GM19043 (cell line): ENCODE measurements around the gene SLC9A7.
"Not testable (repeated sequence)": the region's sequence is repeated elsewhere in the genome, so short reads cannot be mapped to it uniquely, and the experiment has no call there.

Source experiments
- ATAC-seq: cut with Tn5 transposase; IDR thresholded peaks from one replicate; pipeline ENCODE4 v1.9.1; 2021; ENCODE audit warnings: low read depth; ENCODE audit not compliant: unreplicated experiment

Gene SLC9A7

DNA sequence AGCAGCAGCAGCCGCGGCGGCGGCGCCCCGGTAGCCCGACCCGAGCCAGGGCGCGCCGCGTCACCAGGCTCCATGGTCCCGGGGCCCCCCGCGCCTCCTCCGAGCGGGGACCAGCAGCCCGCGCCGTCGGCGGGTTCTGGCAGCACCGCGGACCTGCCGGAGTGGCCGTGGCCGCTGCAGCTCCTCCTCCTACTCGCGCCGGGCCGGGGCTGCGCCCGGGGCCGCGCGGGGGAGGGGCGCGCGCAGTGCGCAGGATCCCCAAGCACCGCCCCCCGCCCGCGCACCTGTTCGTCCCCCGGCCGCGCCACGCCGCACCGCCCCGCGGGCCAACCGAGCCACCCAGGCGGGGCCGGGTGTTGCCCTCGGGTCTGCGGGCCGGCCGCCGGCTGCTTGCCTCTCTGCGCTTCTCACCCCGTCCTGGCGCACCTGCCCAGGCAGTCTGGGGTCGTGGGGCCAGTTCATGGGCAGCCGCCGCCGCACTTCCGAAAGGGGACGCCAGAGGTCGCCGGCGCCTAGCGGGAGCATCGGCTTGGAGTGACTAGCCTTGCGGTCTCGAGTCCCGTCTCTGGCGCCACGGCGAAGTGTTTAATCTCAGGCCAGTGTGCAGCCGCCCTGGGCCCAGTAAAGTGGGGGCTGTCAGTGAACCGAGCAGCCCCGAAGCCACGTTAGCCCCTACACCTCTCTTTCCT is at the start of gene SLC9A7:
Gene SLC9A7 (minus strand): TSS at position 163 of the 689 bp plus-strand sequence. CDS start 89 bp downstream, at position 74.
- ATAC-seq, result peak; percentile 59

DNA sequence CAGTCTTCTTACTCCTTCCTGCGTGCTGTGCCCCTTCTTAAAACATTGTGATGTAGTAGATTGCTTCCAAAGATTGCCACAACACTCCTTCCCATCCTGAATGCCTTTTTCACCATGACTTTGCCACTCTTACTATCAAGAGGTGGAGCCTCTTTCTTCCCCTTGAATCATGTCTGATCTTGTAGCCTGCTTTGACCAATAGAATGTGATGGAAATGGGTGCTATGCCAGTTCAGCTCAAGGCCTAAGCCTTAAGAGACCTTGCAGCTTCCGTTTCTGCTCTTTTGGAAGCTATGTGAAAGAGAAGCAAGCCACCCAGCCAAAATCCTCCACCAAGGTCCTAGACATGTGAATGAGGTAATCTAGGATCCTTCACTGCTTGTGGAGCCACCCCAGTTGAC is 46.4 kb upstream of the SLC9A7 start:
- ATAC-seq, result no peak

DNA sequence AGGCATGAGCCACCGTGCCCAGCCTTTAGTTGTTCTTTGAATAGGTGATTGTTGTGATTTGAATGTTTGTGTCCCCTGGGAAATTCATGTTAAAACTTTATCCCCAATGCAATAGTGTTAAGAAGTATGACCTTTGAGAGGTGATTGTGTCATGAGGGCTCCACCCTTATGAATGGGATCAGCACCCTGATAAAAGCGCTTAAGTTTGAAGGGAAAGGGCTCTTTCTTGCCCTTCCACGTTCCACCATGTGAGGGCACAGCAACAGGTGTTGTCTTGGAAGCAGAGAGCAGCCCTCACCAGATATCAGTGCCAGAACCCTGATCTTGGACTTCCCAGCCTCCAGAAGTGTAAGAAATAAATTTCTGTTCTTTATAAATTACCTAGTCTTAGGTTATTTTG is 44.2 kb upstream of the SLC9A7 start:
- no peak for ATAC-seq

DNA sequence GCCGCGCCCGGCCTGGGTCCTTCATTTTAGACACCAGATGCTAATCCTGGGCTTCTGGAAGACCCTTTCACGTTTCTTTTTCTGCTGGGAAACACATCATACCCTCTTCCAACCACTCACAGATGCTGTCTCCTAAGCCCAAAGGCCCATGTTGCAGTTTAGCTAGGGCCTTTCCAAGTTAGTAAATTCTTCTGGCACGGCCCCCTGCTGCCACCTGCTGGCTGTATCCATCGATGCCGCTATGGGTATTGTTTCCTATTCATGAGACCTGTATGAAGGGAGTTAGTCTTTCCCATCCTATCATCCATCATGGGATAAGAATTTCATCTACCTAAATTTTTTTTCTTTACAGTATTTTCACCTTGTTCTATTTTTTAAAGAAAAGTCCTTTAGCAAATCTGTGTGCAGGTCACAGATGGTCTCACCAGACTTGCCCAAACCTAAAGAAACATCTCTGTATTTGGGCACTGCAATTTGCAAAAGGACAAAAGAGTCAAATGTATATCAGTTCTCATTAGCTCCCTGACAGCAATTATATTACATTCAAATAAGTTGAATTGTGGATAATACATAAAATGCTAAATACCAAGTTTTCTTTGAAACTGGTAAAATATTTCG is 37.8 kb upstream of the SLC9A7 start:
- no peak for ATAC-seq

DNA sequence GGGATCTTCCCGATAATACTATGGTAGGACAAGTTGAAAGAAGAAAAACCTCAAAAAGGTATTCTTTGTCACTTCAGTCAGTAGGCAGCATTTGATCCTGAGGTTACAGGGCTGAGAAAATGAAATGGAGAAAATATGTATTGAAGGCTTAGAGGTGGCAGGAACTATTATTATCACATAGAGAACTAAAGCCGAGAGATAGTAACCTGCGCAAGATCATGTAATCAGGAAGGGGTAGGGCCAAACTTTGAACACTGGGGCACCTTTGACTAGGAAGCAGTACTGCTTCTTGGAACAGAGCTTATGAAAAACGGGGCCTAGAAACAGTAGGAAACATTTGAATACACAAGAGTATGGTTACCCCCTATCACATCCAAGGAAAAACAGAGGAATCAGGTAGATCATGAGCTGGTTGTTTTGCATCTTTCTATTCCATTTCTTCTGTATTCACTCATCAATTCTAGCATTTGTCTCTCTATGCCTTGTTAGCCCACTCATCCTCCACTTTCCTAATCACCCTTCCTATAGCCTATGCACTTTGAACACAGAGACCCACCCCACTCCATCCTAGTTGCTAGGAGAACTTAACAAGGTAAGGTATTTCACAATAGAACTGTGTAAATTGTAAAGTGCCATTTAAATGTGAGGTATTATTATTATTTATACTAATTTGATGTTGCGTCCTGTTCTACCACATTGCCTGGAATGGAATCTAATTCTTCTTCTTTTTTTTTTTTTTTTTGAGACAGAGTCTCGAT is 34.6 kb upstream of the SLC9A7 start:
- no peak for ATAC-seq

DNA sequence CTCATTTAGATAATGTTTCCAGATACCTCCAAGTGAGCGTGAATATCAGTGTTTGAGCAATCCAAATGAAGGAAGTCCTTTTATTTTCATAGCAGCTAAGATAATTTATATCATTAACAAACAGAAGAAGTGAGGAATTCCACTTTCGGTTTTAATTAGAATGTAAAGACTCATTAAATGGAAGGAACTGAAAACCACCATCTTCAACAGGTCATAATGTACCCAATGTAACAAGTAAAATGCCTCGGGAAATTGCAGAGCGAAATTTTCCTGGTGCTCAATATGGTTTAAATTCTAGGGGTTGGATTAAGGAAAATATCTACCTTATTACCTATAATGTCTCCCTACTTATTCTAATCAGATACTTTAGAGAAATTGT is 33.9 kb upstream of the SLC9A7 start:
- no peak for ATAC-seq

DNA sequence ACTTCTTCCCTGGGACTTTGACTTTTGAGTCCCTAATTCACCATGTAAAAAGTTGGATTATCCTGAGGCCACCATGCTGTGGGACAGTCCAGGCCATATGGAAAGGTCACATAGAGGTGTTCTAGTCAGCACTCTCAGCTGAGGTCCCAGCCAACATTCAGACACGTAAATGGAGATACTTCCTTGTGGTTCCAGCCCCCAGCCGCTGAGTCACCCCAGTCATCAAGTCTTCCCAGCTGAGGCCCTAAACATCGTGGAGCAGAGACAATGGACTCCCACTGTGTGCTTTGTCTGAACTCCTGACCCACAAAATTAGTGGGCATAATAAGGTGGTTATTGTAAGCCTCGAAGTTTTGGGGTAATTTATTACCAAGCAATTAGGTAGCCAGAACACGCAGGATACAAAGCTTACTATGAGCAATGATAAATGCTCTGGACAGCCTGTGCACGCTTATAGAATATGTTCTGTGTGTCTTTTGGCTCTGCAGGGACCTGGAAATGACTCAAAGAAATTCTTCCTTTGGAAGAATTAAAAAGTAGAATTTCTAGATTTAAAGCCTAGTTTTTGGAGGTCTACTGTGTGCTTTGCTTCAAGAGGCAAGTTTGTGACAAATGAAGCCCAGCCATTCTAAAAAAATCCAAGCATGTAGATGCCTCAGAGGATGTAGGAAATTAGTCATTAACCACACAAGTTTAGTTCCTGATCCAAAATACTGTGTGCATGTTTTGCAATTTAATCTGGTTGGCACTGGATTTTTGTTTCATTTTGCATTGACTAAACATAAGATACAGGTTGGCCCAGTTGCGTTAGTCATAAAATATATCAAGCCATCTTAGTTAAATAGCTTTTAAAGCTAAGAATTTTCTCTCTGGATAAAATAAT is 33.2 kb upstream of the SLC9A7 start:
- peak; percentile 70 for ATAC-seq

DNA sequence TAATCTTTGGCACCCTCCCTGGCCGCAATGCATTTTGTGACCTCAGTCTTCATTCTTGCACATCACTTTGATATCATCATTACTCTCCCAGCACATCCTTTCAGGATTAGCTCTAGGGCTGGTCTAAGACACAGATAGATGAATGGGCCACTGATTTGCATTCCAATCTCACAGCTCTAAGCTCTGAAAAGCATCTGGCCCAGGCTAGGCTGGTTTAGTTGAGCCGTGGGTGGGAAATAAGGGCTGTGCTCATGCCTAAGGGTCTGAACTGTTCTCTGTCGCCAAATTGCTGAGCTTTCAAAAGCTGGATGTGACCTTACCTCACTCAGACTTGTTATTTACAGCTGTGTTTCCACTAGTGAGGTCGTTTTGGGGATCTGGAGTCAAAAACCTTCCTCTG is 30.0 kb upstream of the SLC9A7 start:
- no peak for ATAC-seq

DNA sequence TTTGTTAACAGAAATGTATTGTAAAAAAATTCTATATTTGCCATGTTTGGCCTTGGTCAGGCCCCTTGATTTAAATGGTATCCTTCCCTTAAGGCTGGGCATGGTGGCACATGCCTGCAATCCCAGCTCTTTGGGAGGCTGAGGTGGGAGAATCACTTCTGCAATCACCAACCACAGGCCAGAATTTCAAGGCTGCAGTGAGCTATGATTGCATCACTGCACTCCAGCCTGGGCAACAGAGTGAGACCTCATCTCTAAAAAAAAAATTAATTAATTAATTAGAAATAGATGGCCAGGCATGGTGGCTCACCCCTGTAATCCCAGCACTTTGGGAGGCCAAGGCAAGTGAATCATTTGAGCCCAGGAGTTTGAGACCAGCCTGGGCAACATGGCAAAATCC is 25.5 kb upstream of the SLC9A7 start:
- ATAC-seq, result not testable (repeated sequence)

DNA sequence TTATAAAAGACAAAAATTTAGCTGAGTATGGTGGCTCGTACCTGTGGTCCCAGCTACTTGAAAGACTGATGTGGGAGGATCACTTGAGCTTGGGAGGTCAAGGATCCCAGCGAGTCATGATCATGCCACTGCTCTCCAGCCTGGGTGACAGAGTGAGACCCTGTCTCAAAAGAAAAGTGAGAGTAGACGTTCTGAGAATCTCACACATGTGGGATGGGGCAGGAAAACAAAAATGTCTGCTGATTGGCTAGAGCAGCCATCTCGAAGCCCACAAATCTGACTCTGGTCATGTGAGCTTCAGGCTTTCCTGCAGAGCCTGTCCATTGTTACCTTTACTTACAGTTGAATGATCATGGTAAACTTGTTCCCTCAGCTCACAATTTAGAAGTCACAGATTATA is 23.1 kb upstream of the SLC9A7 start:
- no peak for ATAC-seq

DNA sequence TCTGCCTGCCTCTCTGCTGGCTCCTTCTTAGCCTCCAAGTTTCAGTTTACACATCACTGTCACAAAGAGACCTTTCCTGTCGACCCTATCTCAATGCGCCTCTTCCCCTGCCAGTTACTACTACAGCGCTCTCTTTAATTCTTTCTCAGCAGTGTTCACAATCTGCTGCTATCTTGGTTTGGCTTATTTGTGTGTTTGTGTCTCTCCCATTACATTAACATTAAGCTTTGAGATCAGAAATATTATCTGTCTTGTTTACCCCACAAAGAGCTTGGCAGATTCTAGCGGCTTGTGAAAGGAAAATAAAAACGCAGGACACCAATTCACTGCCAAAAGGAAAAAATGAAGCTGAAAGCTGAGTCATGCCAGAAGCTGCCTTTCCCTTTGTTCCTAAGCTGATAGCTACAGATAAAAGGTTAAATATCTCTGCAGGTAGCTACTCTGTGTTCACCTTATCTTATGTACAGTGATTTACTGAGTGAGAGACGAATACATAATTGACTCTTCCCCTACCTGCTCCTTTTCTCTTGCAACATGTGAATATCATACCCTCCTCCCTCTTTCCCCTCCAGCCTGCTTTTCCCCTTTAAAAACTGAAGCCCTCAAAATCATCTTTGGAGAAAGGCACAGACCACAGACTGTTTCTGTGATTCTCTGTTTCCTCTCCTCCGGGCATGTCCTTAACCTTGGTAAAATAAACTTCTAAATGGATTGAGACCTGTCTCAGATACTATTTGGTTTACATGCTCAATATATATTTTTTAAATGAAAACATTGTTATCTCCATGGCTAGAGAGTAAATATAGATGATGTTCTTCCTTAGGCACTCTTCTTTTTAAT is 19.3 kb upstream of the SLC9A7 start:
- ATAC-seq, result no peak

DNA sequence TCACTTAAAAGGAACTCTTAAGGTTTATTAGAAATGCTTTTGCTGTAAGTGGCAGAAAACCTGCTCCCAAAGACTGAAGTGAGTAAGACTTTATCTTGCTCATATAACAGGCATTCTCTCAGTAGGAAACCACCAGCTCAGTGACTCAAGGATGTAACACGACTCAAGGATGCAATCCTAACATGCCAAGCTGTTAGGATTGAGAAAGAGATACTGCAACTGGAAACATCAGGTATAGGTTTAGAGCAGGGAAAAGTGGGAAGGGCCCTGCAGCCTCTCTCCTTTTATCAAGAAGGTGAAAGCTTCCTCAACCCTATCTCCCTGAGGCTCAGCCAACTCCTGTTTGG is 11.9 kb upstream of the SLC9A7 start:
- no peak for ATAC-seq

DNA sequence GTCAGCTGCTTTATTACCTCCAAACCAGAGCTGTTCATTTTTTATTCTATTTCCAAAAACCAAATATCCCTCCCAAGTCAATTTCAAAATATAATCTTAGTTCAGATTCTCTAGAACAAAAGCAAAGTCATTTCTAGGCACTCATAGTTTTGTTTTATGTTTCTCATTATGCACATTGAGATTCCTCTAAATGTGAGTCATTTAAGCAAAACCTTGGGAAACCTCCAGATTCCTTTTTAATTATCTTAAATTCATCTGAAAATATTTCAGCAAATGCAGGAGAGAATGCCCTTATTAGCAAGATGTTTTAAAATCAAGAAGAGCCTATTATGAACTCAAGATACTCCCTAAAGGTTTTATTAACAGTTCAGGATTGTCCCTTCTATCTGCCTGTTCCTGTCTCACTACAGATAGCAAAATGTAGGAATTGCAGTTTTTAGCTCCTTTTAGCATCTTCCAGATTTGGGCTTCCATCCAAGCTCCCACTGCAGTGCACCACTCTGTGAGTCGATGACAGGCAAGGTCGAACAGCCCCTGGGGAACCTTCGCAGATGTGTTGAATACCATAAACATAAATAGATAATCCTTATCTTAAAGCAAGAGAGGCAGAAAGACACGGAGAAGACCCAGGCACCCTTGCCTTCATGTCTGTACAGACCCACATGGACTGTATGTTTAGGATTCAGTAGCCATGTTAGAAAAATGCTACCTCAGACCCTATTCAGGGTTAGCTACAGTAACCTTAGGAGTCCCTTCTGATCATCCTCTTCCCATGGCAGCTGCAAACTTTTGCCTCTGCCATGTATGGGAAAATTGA is 11.3 kb upstream of the SLC9A7 start:
- no peak for ATAC-seq

DNA sequence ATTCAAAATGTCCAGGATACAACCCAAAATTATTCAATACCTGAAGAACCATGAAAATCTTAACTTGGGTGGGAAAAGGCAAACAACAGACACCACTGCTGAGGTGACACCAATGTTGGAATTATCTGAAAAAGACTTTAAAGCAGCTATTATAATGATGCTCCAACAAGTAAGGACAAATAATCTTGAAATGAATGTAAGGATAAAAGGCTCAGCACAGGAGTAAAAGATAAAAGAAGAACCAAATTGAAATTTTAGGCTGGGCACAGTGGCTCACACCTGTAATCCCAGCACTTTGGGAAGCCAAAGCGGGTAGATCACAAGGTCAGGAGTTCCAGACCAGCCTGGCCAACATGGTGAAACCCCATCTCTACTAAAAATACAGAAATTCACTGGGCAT is 4.0 kb upstream of the SLC9A7 start:
- ATAC-seq, result no peak

DNA sequence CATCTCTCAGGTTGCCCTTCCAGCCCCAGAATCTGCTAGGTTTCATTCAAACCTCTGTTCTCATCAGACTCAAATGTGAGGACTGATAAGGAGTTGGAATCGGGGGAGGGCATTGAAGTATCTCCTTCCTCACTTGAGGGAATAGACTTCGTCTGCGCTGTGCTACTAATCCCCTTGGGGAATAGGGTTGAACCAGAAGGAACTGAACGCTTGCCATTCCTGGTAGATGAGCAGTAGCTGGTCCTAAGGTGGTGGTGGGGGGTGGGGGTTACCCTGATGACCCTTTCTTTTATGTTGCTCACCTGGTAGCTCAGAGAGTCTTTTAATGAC is 692 bp upstream of the SLC9A7 start:
- no peak for ATAC-seq

DNA sequence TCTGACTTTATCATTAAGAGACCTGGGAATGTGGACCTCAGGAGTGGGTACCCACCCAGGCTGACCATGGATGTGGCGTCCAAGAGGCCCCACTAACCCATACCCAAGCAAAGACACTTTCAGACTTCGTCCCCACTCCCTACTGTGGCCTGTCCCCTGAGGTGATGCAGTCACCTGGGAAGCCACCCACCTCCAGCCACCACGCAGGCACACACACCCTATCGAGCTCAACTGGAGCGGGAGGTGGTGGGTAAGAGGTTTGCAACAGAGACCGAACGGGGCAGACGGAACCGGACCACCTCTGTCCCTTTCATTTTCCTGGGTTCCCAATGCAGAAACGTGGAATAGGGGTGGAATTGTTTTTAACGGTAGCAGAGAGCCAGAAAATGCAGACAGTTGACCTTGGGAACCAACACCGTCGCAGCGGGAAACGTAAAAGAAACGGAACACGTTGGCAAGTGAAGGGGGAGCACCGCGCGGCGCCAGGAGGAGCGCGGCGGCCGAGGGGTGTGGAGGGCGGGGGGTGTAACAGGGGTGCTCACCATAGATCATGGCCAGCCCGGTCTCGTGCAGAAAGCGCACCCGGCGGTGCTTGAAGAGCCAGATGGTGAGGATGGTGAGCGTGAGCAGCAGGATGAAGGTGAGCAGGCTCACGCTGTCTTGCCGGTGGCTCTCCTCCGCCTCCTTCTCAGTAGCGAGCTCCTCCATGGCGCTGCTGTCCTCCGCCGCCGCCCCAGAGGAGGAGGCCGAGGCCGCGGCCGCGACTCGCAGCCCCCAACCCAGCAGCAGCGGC is 559 bp downstream of the SLC9A7 start:
- peak; percentile 9 for ATAC-seq

DNA sequence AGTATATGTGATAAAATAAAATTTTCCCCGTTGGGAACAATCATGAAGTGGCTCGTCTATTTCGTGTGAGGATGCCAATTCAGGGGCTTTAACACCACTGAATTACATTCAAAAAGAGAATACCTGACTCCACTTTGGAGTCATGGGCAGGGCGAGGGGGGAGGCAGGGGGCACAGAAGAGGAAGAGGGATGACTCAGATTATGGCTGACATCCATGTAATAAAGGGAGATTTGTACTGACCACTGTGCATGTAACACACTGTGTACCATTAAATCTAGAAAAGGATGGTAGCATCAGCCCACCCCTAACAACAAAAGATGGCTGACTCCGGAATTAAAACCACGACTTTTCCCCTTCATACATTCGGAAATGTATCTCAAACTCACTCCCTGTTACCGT is 1.3 kb downstream of the SLC9A7 start:
- no peak for ATAC-seq

DNA sequence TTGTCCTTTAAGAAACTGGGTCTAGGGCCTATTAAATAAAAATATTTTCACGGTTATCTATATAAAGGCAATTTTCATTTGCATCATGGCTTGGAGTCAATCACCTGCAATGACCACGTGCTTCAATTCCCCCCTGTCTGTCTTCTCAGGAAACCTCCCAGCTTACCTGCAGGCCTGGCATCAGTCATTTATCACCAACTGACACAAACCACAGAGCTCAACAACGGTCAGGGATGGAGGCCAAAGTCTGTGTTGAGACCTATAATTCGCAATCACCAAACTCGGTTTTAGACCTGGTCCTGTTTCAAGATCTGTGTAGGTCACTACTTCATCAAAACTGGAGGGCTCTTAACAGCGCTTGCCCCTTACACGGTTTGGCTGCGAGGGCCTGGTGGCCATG is 1.9 kb downstream of the SLC9A7 start:
- no peak for ATAC-seq

DNA sequence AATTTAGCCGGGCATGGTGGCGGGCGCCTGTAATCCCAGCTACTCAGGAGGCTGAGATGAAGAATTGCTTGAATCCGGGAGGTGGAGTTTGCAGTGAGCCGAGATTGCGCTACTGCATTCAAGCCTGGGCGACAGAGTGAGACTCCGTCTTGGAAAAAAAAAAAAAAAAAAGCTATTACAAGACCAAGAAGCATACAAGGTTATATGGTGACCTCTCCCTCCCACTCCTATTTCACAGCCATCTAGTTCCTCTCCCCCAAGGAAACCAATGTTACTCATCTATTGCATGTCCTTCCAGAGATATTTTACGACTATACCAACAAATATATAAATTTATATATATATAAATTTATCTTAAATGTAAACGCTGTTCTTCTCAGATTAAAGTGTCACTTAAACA is 3.2 kb downstream of the SLC9A7 start:
- ATAC-seq, result no peak
